Loucy (cell line): ENCODE data around the gene DPH6.

Source experiments
- H2AFZ ChIP-seq: fragments of 200-600 bp; sonication (generic); 2 replicates; pipeline ENCODE4 v1.6.0; 2016; ENCODE audit warnings: antibody characterized with exemption, mild to moderate bottlenecking, low read length, moderate library complexity
- H3F3A ChIP-seq: fragments of 200-600 bp; 2 replicates; pipeline ENCODE4 v1.6.0; 2016; ENCODE audit warnings: antibody characterized with exemption, low read depth, mild to moderate bottlenecking
- H3K27me3 ChIP-seq: fragments of 200-600 bp; sonication (generic); 2 replicates; pipeline ENCODE4 v1.6.1; 2014; ENCODE audit warnings: low read length, mild to moderate bottlenecking; ENCODE audit not compliant: insufficient read depth, poor library complexity, severe bottlenecking
- H3K36me3 ChIP-seq: fragments of 200-600 bp; sonication (generic); 2 replicates; pipeline ENCODE4 v1.6.1; 2016; ENCODE audit warnings: low read length; ENCODE audit not compliant: insufficient read depth
- H3K4me1 ChIP-seq: fragments of 200-600 bp; sonication (generic); 2 replicates; pipeline ENCODE4 v1.5.1; 2014; ENCODE audit warnings: low read length, mild to moderate bottlenecking; ENCODE audit not compliant: insufficient read depth, poor library complexity, severe bottlenecking
- H3K4me2 ChIP-seq: fragments of 200-600 bp; sonication (generic); 2 replicates; pipeline ENCODE4 v1.6.0; 2014; ENCODE audit warnings: antibody characterized with exemption, low read length, low read depth, mild to moderate bottlenecking; ENCODE audit not compliant: poor library complexity, severe bottlenecking
- H3K4me3 ChIP-seq: fragments of 200-600 bp; sonication (generic); 2 replicates; pipeline ENCODE4 v1.5.1; 2014; ENCODE audit warnings: low read length, mild to moderate bottlenecking, mixed read lengths; ENCODE audit not compliant: poor library complexity, severe bottlenecking
- H3K79me2 ChIP-seq: fragments of 200-600 bp; sonication (generic); 2 replicates; pipeline ENCODE4 v1.6.1; 2014; ENCODE audit warnings: low read length; ENCODE audit not compliant: insufficient read depth
- H3K9ac ChIP-seq: fragments of 200-600 bp; sonication (generic); 2 replicates; pipeline ENCODE4 v1.6.0; 2014; ENCODE audit warnings: mild to moderate bottlenecking, low read depth, low read length, moderate library complexity; ENCODE audit not compliant: poor library complexity, severe bottlenecking
- H3K9me2 ChIP-seq: fragments of 200-600 bp; sonication (generic); replicated peaks from 2 replicates; pipeline ENCODE4 v1.6.1; 2016; ENCODE audit warnings: low read depth, low read length, mixed read lengths
- H3K9me3 ChIP-seq: fragments of 200-600 bp; sonication (generic); 2 replicates; pipeline ENCODE4 v1.6.1; 2014; ENCODE audit warnings: mild to moderate bottlenecking, antibody characterized with exemption, low read length, low read depth; ENCODE audit not compliant: insufficient read depth
- H4K20me1 ChIP-seq: fragments of 200-600 bp; sonication (generic); 2 replicates; pipeline ENCODE4 v1.6.0; 2014; ENCODE audit warnings: antibody characterized with exemption, low read length, mild to moderate bottlenecking; ENCODE audit not compliant: insufficient read depth, poor library complexity, severe bottlenecking
- CTCF ChIP-seq: fragments of 200-600 bp; sonication (generic); conservative IDR thresholded peaks from 2 replicates; pipeline ENCODE4 v1.5.1; 2014; ENCODE audit warnings: mild to moderate bottlenecking, antibody characterized with exemption, low read length
- EZH2phosphoT487 ChIP-seq: fragments of 200-600 bp; IDR thresholded peaks from 2 replicates; pipeline ENCODE4 v1.6.1; 2018; ENCODE audit warnings: antibody characterized with exemption, mild to moderate bottlenecking, moderate library complexity, borderline replicate concordance

DPH6 gene

DNA sequence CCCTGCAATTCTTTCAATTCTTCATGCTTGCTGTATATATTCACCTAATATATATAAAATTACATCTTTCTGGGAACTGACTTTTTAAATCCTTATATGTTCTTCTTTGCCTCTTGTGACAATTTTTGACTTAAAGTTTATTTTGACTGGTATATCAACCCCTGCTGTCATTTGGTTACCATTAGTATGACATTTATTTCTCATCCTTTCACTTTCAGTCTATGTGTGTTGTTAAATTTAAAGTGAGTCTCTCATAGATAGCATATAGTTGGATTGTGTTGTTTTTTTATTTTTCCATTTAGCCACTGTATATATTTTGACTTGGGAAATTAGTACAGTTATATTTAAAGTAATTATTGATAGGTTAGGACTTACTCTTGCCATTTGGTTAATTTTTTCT, 194.9 kb downstream of the DPH6 start:
- Histone ChIP-seq H3K79me2 (no peaks in the 10 kb centered on the region), H2AFZ (no peak overlapping the region), H3K9ac (no peak overlapping the region), H3K27me3 (no peaks in the 10 kb centered on the region), H3K4me2 (no peak overlapping the region), H3K9me3 (no peaks in the 10 kb centered on the region), H3K36me3 (no peaks in the 10 kb centered on the region), H3K4me1 (no peaks in the 10 kb centered on the region), H4K20me1 (no peaks in the 10 kb centered on the region), H3F3A (no peaks in the 10 kb centered on the region), H3K9me2 (no peaks in the 10 kb centered on the region), H3K4me3 (no peak overlapping the region)
- TF ChIP-seq CTCF (no peak), EZH2phosphoT487 (no peak)

GRCh38 chr15:35349916-35350315, 196.0 kb downstream of the DPH6 start:
- Histone ChIP-seq H3K9me3 (no peaks in the 10 kb centered on the region), H3K9me2 (no peaks in the 10 kb centered on the region), H3K4me3 (no peak overlapping the region), H3K4me1 (no peaks in the 10 kb centered on the region), H4K20me1 (no peaks in the 10 kb centered on the region), H3K9ac (no peak overlapping the region), H3K79me2 (no peaks in the 10 kb centered on the region), H3K27me3 (no peaks in the 10 kb centered on the region), H3K36me3 (no peaks in the 10 kb centered on the region), H3F3A (no peaks in the 10 kb centered on the region), H2AFZ (no peak overlapping the region), H3K4me2 (no peak overlapping the region)
- TF ChIP-seq EZH2phosphoT487 (no peak), CTCF (no peak)

- no peaks in the 10 kb centered on the region for H3K9me2 ChIP-seq
- no peaks in the 10 kb centered on the region for H3K4me1 ChIP-seq
- H3K36me3 ChIP-seq: no peaks in the 10 kb centered on the region
- H4K20me1 ChIP-seq: no peaks in the 10 kb centered on the region
- H3K79me2 ChIP-seq: no peaks in the 10 kb centered on the region
- TF ChIP-seq EZH2phosphoT487 (no peak), CTCF (no peak)
- H2AFZ ChIP-seq: no peak overlapping the region
- H3K27me3 ChIP-seq: no peaks in the 10 kb centered on the region
- no peaks in the 10 kb centered on the region for H3F3A ChIP-seq
- no peaks in the 10 kb centered on the region for H3K9me3 ChIP-seq
- no peak overlapping the region for H3K4me2 ChIP-seq
- H3K4me3 ChIP-seq: no peak overlapping the region
- H3K9ac ChIP-seq: no peak overlapping the region
Observed at GRCh38 chr15:35330916-35331315, 215.0 kb downstream of the DPH6 start.
